ENCODE data around the gene SEC31B.

The SEC31B gene

DNA sequence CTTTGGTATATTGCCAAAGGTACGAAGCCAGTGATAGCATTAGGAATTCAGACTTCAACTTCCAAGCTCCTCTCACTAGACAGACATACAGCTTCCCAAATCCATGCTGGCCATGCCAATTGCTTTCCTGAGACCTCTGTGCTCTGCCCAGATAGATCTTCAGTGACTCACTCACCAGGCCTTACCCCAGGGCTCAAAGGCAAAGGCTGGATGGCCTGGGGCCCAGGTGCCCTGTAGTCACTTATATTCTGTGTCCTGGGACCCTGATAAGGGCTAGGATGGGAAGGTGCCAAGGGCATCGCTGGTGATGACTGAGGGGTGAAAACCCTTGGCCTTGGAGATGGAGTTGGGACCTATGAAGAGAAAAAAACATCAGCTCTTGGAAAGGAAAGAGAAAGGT, 29.1 kb downstream of the SEC31B start:
- TF ChIP-seq, protein P1, sequence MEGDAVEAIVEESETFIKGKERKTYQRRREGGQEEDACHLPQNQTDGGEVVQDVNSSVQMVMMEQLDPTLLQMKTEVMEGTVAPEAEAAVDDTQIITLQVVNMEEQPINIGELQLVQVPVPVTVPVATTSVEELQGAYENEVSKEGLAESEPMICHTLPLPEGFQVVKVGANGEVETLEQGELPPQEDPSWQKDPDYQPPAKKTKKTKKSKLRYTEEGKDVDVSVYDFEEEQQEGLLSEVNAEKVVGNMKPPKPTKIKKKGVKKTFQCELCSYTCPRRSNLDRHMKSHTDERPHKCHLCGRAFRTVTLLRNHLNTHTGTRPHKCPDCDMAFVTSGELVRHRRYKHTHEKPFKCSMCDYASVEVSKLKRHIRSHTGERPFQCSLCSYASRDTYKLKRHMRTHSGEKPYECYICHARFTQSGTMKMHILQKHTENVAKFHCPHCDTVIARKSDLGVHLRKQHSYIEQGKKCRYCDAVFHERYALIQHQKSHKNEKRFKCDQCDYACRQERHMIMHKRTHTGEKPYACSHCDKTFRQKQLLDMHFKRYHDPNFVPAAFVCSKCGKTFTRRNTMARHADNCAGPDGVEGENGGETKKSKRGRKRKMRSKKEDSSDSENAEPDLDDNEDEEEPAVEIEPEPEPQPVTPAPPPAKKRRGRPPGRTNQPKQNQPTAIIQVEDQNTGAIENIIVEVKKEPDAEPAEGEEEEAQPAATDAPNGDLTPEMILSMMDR (IDR thresholded peaks at IDR 0.05; ENCODE audit: unreplicated experiment in 3 of 3) = no peak
- H3K27ac Mint-ChIP-seq = no peak overlapping the region
- H3K9me3 Mint-ChIP-seq = no peaks in the 10 kb centered on the region
- H3K36me3 Mint-ChIP-seq (ENCODE audit: low read depth) = peaks cover 46% of the 10 kb centered on the region
- H3K4me3 Mint-ChIP-seq = no peak overlapping the region
- H3K27me3 Mint-ChIP-seq (ENCODE audit: low read depth) = peaks cover 10% of the 10 kb centered on the region
- H3K4me1 Mint-ChIP-seq = peaks cover 8% of the 10 kb centered on the region

DNA sequence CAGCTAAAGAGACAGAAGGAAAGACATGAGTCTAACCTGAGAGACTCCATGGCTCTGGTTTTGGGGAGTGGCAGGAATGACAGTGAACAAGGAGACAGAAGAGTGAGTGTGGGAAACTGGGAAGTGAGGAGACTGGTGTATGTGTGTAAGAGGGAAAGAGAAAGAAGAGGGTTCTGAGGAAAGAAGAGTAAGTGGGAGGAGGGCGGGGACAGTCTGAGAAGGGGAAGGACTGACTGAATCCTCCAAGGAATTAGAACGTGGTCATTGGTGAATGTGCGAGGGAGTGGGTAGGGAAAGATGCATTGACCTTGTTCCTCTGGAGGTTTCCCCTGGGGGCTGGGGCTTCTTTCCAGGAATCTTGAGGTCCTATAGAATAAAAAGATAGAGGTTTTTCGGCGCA, 30.3 kb downstream of the SEC31B start:
- Mint-ChIP-seq H3K4me3 (no peak overlapping the region), H3K27me3 (ENCODE audit: low read depth) (peaks cover 19% of the 10 kb centered on the region), H3K27ac (no peak overlapping the region), H3K4me1 (peaks cover 15% of the 10 kb centered on the region), H3K9me3 (no peaks in the 10 kb centered on the region), H3K36me3 (ENCODE audit: low read depth) (peaks cover 39% of the 10 kb centered on the region)
- TF ChIP-seq, protein P1 (IDR thresholded peaks at IDR 0.05; ENCODE audit: unreplicated experiment in 3 of 3) = no peak

DNA sequence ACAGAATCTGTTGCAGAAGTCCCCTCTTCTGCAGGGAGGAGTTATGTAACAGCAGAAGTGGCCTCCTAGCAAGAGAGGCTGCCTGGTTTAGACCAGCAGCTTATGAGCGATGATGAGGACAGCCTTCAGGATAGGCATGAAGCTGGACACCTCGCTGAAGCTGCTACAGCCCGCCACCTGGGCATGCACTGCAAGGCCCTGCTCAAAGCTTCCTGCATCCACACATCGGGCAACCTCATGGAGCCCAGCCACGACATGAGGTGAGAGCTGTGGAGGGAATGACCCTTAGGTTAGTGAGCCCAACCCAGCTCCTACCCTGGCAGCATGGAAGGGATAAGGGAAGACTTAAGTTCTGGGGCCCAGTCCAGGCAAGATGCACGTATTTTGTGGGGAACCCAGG, 32.1 kb downstream of the SEC31B start:
- Mint-ChIP-seq H3K36me3 (ENCODE audit: low read depth) (peaks cover 29% of the 10 kb centered on the region), H3K27ac (no peak overlapping the region), H3K9me3 (no peaks in the 10 kb centered on the region), H3K27me3 (ENCODE audit: low read depth) (peaks cover 38% of the 10 kb centered on the region), H3K4me3 (no peak overlapping the region), H3K4me1 (peaks cover 29% of the 10 kb centered on the region)
- TF ChIP-seq, protein P1 (IDR thresholded peaks at IDR 0.05; ENCODE audit: unreplicated experiment in 3 of 3) = no peak

DNA sequence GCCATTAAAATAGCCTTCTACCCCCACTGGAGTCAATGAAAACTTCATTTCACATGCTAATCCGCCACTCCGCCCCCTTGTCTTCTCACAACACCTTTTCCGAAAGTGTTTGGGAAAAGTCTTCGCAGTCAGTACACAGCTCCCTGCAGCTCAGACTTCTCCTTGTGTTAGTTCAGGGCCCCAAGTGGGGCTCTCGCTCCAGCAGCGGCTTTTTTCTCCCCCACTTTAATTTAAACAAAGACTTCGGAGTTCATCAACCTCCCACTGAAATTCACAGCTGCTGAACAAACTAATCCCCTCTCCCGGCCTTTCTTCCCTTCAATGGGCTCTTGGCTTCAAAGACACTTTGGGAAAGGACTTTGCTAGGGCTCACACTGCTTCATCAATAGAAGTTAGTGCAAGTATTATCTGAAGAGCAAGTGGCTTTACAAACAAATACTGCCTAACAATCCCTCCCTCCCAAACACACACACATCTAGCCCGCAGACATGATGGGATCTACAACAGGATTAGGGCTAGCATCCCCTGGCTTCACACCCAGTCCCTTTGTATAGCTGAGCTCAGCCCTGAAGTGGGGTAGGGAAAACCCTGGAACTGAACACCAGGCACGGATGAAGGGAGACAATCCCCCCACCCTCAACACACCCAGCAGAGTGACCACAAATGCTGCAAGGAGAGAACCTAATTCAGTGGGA, 33.7 kb downstream of the SEC31B start:
- H3K4me1 Mint-ChIP-seq = peaks cover 29% of the 10 kb centered on the region
- peak overlapping the region; percentile 10 to 26 (median 25) for H3K4me3 Mint-ChIP-seq
- H3K27ac Mint-ChIP-seq = peak overlapping the region; percentile 61 to 66 (median 62)

DNA sequence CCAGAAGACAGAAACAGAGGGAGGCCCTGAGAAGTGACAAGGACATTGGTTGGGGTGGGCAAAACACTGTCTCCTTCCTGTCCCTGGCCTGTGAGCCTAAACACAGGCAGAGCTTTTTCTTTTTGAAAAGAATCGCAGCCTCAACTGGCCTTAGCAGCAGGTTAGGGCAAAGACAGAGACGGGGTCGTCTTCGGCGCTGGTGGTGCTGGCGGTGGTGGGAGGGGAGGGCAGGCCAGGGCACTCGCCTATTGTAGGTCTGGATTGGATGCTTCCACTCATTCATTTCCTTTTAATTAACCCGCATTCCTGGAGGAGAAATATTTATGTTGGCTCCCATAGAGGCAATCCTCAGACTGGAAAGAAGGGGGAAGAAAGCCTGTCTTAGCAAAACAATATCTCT, 34.3 kb downstream of the SEC31B start:
- peaks cover 29% of the 10 kb centered on the region for H3K4me1 Mint-ChIP-seq
- peak overlapping the region; percentile 61 to 66 (median 62) for H3K27ac Mint-ChIP-seq
- H3K36me3 Mint-ChIP-seq (ENCODE audit: low read depth) = peaks cover 27% of the 10 kb centered on the region
- H3K4me3 Mint-ChIP-seq = peak overlapping the region in 1 of 3 experiments; percentile 26
- H3K9me3 Mint-ChIP-seq = no peaks in the 10 kb centered on the region
- TF ChIP-seq, protein P1 (IDR thresholded peaks at IDR 0.05; ENCODE audit: unreplicated experiment in 3 of 3) = no peak
- peaks cover 56% of the 10 kb centered on the region for H3K27me3 Mint-ChIP-seq (ENCODE audit: low read depth)

More for the DNA sequence above, 33.7 kb downstream of the SEC31B start:
- TF ChIP-seq, protein P1 (IDR thresholded peaks at IDR 0.05; ENCODE audit: unreplicated experiment in 3 of 3) = no peak
- Mint-ChIP-seq H3K9me3 (no peaks in the 10 kb centered on the region), H3K27me3 (ENCODE audit: low read depth) (peaks cover 50% of the 10 kb centered on the region), H3K36me3 (ENCODE audit: low read depth) (peaks cover 27% of the 10 kb centered on the region)

All from nephron (organoid).